Nephron progenitor cell (in vitro differentiated cells): ENCODE data around the gene RAB8A.
"Not testable (repeated sequence)": the region's sequence is repeated elsewhere in the genome, so short reads cannot be mapped to it uniquely, and the experiment has no call there.

ENCODE experiments used
- DNase-seq: peaks from one replicate; pipeline ENCODE4 v3.0.0; 2021
- H3K27ac Mint-ChIP-seq: 2 replicates; pipeline ENCODE4 v1.8.0; 2021; ENCODE audit warnings: mild to moderate bottlenecking, moderate library complexity, mixed read lengths
- H3K27me3 Mint-ChIP-seq: 2 replicates; pipeline ENCODE4 v1.8.0; 2021; ENCODE audit warnings: mild to moderate bottlenecking, low read depth, mixed read lengths; ENCODE audit not compliant: poor library complexity
- H3K36me3 Mint-ChIP-seq: 2 replicates; pipeline ENCODE4 v1.8.0; 2021; ENCODE audit warnings: low read depth, mixed read lengths
- H3K4me1 Mint-ChIP-seq: 2 replicates; pipeline ENCODE4 v1.8.0; 2021; ENCODE audit warnings: mixed read lengths
- H3K4me3 Mint-ChIP-seq: 2 replicates; pipeline ENCODE4 v1.8.0; 2021; ENCODE audit warnings: mild to moderate bottlenecking, moderate library complexity, mixed read lengths
- H3K9me3 Mint-ChIP-seq: 2 replicates; pipeline ENCODE4 v1.8.0; 2021; ENCODE audit warnings: mild to moderate bottlenecking, moderate library complexity, mixed read lengths
- CTCF ChIP-seq: fragments of 200-600 bp; sonication (generic); IDR thresholded peaks from 2 replicates; pipeline ENCODE4 v1.5.0; 2021; ENCODE audit warnings: antibody characterized with exemption

The RAB8A gene

DNA sequence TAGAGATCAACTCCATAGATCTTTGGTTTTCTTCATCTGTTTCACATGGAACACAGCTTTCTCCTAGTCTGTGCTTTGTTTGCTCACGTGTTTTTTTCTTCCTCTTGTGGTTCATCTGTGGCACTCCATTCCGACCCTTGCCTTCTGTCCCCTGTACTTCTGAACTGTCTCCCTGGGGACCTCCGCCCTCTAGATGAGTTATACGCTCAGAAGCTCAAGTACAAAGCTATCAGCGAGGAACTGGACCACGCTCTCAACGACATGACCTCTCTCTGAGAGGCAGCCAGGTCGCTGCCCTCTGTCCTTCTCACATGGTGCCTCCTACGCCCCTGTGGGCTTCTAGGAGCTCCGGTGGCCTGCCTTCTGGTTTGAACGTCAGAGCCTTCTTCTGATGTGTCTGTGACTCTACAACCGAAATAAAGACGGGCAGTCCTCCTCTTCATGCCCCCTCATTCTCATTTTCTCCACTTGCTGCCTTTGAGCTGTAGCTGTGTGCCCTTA, 16.6 kb upstream of the RAB8A start:
- no peak for DNase-seq
- peak overlapping the region; percentile 36 for H3K4me3 Mint-ChIP-seq
- H3K27me3 Mint-ChIP-seq: peaks cover 7% of the 10 kb centered on the region
- no peaks in the 10 kb centered on the region for H3K9me3 Mint-ChIP-seq
- peaks cover 26% of the 10 kb centered on the region for H3K4me1 Mint-ChIP-seq
- H3K36me3 Mint-ChIP-seq: peaks cover 88% of the 10 kb centered on the region
- H3K27ac Mint-ChIP-seq: peak overlapping the region; percentile 96
- TF ChIP-seq CTCF: no peak

GRCh38 chr19:16096280-16096855, 15.3 kb upstream of the RAB8A start:
- Mint-ChIP-seq H3K4me1 (peaks cover 26% of the 10 kb centered on the region), H3K4me3 (no peak overlapping the region), H3K27me3 (peaks cover 7% of the 10 kb centered on the region), H3K9me3 (no peaks in the 10 kb centered on the region), H3K27ac (peak overlapping the region; percentile 77), H3K36me3 (peaks cover 83% of the 10 kb centered on the region)
- no peak for TF ChIP-seq CTCF
- DNase-seq: no peak

DNA sequence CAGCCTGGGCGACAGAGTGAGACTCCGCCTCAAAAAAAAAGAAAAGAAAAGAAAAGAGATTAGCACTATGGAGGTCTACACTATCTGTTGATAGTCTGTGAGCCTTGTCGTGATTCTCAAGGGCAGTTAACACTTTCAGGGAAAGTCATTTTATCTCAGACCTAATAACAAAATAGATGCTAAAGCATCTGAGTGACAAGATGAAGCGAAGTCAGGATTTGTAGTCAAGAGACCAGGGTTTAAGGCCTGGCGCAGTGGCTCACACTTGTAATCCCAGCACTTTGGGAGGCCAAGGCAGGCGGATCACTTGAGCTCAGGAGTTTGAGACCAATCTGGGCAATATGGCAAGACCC, 13.3 kb upstream of the RAB8A start:
- peaks cover 77% of the 10 kb centered on the region for H3K36me3 Mint-ChIP-seq
- H3K27ac Mint-ChIP-seq: no peak overlapping the region
- peaks cover 18% of the 10 kb centered on the region for H3K4me1 Mint-ChIP-seq
- no peak for TF ChIP-seq CTCF
- no peaks in the 10 kb centered on the region for H3K9me3 Mint-ChIP-seq
- no peak for DNase-seq
- no peaks in the 10 kb centered on the region for H3K27me3 Mint-ChIP-seq
- no peak overlapping the region for H3K4me3 Mint-ChIP-seq

DNA sequence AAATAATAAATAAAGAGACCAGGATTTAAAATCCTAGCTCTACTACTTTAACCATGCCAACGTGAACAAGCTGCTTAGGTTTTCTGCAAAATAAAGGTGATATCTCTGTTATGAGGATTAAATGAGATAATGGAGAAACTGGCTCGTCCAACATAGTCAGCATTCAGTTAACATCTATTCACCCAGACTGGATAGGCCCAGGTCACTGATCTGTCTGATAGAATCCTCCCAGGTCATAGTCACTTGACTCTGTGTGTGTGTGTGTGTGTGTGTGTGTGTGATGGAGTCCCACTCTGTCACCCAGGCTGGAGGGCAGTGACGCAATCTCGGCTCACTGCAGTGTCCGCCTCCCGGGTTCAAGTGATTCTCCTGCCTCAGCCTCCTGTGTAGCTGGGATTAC, 12.9 kb upstream of the RAB8A start:
- no peak overlapping the region for H3K27ac Mint-ChIP-seq
- no peak for TF ChIP-seq CTCF
- peaks cover 15% of the 10 kb centered on the region for H3K4me1 Mint-ChIP-seq
- no peak for DNase-seq
- H3K9me3 Mint-ChIP-seq: no peaks in the 10 kb centered on the region
- no peaks in the 10 kb centered on the region for H3K27me3 Mint-ChIP-seq
- no peak overlapping the region for H3K4me3 Mint-ChIP-seq
- H3K36me3 Mint-ChIP-seq: peaks cover 77% of the 10 kb centered on the region

DNA sequence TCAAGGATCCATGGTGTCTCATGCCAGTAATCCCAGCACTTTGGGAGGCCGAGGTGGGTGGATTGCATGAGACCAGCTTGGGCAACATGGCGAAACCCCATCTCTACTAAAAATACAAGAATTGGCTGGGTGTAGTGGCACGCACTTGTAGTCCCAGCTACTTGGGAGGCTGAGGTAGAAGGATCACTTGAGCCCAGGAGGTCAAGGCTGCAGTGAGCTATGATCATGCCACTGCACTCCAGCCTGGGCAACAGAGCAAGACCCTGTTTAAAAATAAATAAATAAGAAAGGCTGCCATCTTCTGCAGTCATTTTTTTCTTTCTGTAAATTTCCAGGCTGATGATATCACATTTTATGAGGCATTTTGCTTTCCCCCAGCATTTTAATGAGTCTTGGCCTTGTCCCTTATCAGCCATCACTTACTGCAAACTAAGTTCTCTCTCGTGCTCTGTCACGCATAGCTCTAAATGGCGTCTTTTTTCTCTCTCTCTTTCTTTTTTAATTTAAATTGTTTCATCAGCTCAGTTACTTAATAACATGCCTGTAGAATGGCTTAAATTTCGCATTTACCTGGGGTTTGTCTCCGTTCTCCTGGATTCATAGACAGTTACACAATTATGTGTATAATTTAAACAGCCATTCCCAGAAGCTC, 12.2 kb upstream of the RAB8A start:
- peaks cover 12% of the 10 kb centered on the region for H3K4me1 Mint-ChIP-seq
- not testable (repeated sequence) for DNase-seq, H3K9me3 Mint-ChIP-seq, H3K27ac Mint-ChIP-seq, H3K4me3 Mint-ChIP-seq, H3K27me3 Mint-ChIP-seq
- H3K36me3 Mint-ChIP-seq: peaks cover 73% of the 10 kb centered on the region

- Mint-ChIP-seq H3K27ac (no peak overlapping the region), H3K4me1 (peaks cover under 1% of the 10 kb centered on the region), H3K9me3 (no peaks in the 10 kb centered on the region), H3K27me3 (no peaks in the 10 kb centered on the region), H3K4me3 (no peak overlapping the region), H3K36me3 (peaks cover 62% of the 10 kb centered on the region)
- no peak for DNase-seq
- no peak for TF ChIP-seq CTCF
Measured at GRCh38 chr19:16100524-16100923, 11.2 kb upstream of the RAB8A start.
